Fibroblast of lung (primary cell): Measurements from ENCODE around the gene RASEF. TPM values are rescaled to one million over a fixed set of nuclear protein-coding genes. Genes with fewer than 3 reads are reported as not detected.
A peak's percentile ranks its signal among the peaks of the same experiment; 100 is the strongest.

Source experiments
- DNase-seq, 2 donors: peaks; one replicate each; pipeline versions ENCODE4 v3.0.0 to v3.0.0-alpha.2; 2010; ENCODE audit warnings: low read depth in 2 of 2
- H2AFZ ChIP-seq: 2 replicates; pipeline ENCODE4 v1.5.1; 2012; ENCODE audit warnings: low read length, control low read depth, inconsistent platforms
- H3K27ac ChIP-seq: 2 replicates; pipeline ENCODE4 v1.5.1; 2011; ENCODE audit warnings: low read length, control low read depth; ENCODE audit not compliant: insufficient read depth
- H3K27me3 ChIP-seq: 2 replicates; pipeline ENCODE4 v1.5.1; 2011; ENCODE audit warnings: mild to moderate bottlenecking, low read length; ENCODE audit not compliant: control insufficient read depth, insufficient read depth
- H3K36me3 ChIP-seq: 2 replicates; pipeline ENCODE4 v1.5.1; 2011; ENCODE audit warnings: low read length; ENCODE audit not compliant: control insufficient read depth, insufficient read depth
- H3K4me1 ChIP-seq: 2 replicates; pipeline ENCODE4 v1.5.1; 2011; ENCODE audit warnings: low read length; ENCODE audit not compliant: control insufficient read depth, insufficient read depth; ENCODE audit errors: extremely low read depth
- H3K4me2 ChIP-seq: 2 replicates; pipeline ENCODE4 v1.5.1; 2011; ENCODE audit warnings: low read length, control low read depth; ENCODE audit not compliant: insufficient read depth; ENCODE audit errors: extremely low read depth
- H3K4me3 ChIP-seq, 4 experiments: fragments of 200-600 bp in 1 of 4; sonication (generic) in 1 of 4; replicated peaks in 1 of 4; 2 replicates each; pipeline ENCODE4 v1.5.1; 2011 to 2016; ENCODE audit warnings: low read length in 4 of 4, low read depth in 3 of 4, mild to moderate bottlenecking in 3 of 4, control low read depth in 2 of 4, inconsistent platforms in 1 of 4, mixed read lengths in 1 of 4; ENCODE audit not compliant: insufficient read depth in 1 of 4; ENCODE audit errors: control extremely low read depth in 1 of 4
- H3K79me2 ChIP-seq: 2 replicates; pipeline ENCODE4 v1.5.1; 2012; ENCODE audit warnings: mild to moderate bottlenecking, low read length, inconsistent platforms; ENCODE audit not compliant: control insufficient read depth, insufficient read depth
- H3K9ac ChIP-seq: 2 replicates; pipeline ENCODE4 v1.5.1; 2011; ENCODE audit warnings: mild to moderate bottlenecking, low read length, control low read depth; ENCODE audit not compliant: insufficient read depth
- H3K9me3 ChIP-seq: 2 replicates; pipeline ENCODE4 v1.5.1; 2012; ENCODE audit warnings: low read depth, low read length; ENCODE audit not compliant: control insufficient read depth, insufficient read depth
- H4K20me1 ChIP-seq: 2 replicates; pipeline ENCODE4 v1.5.1; 2011; ENCODE audit warnings: low read length; ENCODE audit not compliant: control insufficient read depth, insufficient read depth; ENCODE audit errors: extremely low read depth
- CTCF ChIP-seq, 2 donors: IDR thresholded peaks in 1 of 2; conservative IDR thresholded peaks in 1 of 2; 1 replicate in 1 of 2; 2 replicates in 1 of 2; pipeline ENCODE4 v1.5.1; 2011 to 2012; ENCODE audit warnings: low read length in 2 of 2, control low read depth in 1 of 2, inconsistent platforms in 1 of 2, low read depth in 1 of 2, mild to moderate bottlenecking in 1 of 2
- EZH2 ChIP-seq: IDR thresholded peaks from 2 replicates; pipeline ENCODE4 v1.5.1; 2012; ENCODE audit warnings: low read length, control low read depth, mild to moderate bottlenecking; ENCODE audit errors: missing control alignments
- polyA plus RNA-seq, 2 donors: library from polyadenylated mRNA; depleted of rRNA in 1 of 2; stranded (reverse) in 1 of 2; unstranded in 1 of 2; fragments of >200 nt; gene quantifications; 2 replicates each; pipeline ENCODE4 v1.2.1, GENCODE V29; 2011 to 2012; ENCODE audit warnings: missing spikeins in 1 of 2
- total RNA-seq: library from RNA; depleted of rRNA; stranded (reverse); fragments of >200 nt; gene quantifications from 2 replicates; pipeline ENCODE4 v1.2.1, GENCODE V29; 2014

Gene RASEF
- total and polyA plus RNA-seq, 2 donors (not counting 1 experiment from before 2014, with no cell fraction given): 0.28 to 1.2 TPM

DNA sequence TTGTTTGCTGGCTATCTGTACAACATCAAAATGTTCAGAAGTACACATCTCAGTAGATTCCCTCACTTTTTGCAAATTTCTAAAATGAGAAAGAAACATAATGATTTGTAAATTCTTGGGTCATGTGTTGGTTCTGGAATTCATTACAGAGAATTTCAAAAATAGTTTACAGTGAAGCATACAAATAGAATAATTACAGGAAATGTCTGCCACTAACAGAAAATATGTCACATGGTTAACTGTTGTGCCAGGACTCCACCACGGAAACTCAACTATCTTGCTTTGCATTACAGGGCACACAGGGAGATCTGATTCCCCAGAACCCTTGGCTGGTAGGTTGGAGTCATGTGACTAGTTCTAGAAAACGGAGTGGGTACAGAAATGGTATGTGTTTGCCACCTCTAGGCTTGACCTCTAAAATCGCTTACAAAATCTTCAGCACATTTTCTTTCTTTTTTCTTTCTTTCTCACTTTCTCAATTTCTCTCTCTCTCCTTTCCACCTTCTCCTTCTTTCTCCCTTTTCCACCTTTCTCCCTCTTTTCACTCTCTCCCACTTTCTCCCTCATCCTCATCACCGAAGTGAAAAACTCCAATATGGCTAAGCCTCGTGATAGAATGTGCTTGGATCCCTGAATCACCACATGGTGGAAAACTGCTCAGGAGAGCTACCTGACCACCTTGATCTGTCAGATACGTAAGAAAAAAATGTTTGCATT lies 32.4 kb downstream of the RASEF start:
- no peak overlapping the region for H3K4me3 ChIP-seq
- no peak overlapping the region for H3K9ac ChIP-seq
- H3K4me1 ChIP-seq: peaks cover 7% of the 10 kb centered on the region
- no peak overlapping the region for H2AFZ ChIP-seq
- H3K79me2 ChIP-seq: no peaks in the 10 kb centered on the region
- no peaks in the 10 kb centered on the region for H4K20me1 ChIP-seq
- no peaks in the 10 kb centered on the region for H3K36me3 ChIP-seq
- no peaks in the 10 kb centered on the region for H3K9me3 ChIP-seq
- H3K27ac ChIP-seq: no peak overlapping the region
- no peak overlapping the region for H3K4me2 ChIP-seq
- no peaks in the 10 kb centered on the region for H3K27me3 ChIP-seq
- TF ChIP-seq CTCF (conservative IDR thresholded peaks at IDR 0.05 in 1 of 2, IDR thresholded peaks at IDR 0.05 in 1 of 2; ENCODE audit: low read depth in 1 of 2, low read length in 2 of 2) (no peak), EZH2 (no peak)
- DNase-seq: peak in 1 of 2 donors; percentile 28

DNA sequence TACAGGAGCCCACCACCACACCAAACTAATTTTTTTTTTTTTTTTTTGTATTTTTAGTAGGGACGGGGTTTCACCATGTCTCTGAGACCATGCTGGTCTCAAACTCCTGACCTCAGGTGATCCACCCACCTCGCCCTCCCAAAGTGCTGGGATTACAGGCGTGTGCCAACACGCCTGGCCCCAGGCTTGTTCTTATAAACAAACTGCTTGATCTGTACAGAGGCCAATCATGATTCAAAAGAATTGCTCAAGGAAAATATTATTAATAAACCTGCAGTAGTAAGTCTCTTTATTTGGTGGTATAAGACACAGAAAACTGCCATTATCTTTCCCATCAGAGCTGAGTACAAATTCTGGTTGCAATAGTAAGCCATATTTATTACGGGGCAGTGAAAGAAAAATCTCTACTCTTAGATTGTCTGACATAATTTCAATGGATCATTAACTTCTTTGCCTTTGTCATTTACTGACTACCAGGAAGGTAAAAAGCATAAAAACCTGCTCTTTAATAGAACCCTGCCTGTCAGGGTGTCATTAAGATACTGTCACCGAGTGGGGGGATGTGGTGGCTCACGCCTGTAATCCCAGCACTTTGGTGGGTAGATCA lies 33.3 kb downstream of the RASEF start:
- Histone ChIP-seq H3K79me2 (no peaks in the 10 kb centered on the region), H3K4me3 (no peak overlapping the region), H2AFZ (no peak overlapping the region), H4K20me1 (no peaks in the 10 kb centered on the region), H3K4me2 (no peak overlapping the region), H3K9ac (no peak overlapping the region), H3K36me3 (no peaks in the 10 kb centered on the region), H3K4me1 (peaks cover 7% of the 10 kb centered on the region), H3K27ac (no peak overlapping the region), H3K27me3 (no peaks in the 10 kb centered on the region), H3K9me3 (no peaks in the 10 kb centered on the region)
- no peak for TF ChIP-seq CTCF (conservative IDR thresholded peaks at IDR 0.05 in 1 of 2, IDR thresholded peaks at IDR 0.05 in 1 of 2; ENCODE audit: low read depth in 1 of 2, low read length in 2 of 2)
- TF ChIP-seq EZH2: no peak
- no peak for DNase-seq

DNA sequence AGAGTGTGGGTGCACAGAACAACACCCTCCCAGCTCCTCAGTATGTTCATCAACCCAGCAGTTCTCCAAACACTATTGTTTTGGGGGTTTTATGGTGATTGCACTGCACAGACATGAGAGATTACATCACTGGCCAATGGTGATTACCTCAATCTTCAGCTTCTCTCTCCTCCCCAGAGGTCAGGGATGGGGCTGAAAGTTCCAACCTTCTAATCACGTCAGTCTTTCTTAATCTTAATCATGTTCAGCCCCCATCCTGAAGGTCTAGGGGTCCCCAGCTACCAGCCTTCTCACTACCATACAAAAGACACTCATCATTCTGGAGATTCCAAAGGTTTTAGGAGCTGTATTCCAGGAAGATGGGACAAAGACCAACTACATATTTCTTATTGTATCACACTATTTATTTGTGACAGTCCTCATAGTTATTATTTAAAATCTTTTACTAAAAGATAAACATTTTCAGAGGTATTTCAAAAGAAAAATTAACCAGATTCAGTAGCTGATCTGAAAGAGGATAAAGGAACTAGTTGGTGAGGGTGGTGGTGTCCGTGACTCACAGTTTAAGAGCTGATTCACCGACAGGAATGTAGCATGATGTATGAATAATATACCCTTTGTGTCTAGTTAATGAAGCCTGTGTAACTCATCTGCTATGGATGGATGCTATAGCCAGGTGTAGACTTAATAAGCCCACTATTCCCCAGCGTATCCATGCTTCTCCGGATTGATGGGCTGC lies 35.6 kb downstream of the RASEF start:
- Histone ChIP-seq H3K27me3 (no peaks in the 10 kb centered on the region), H3K9ac (no peak overlapping the region), H3K4me3 (no peak overlapping the region), H2AFZ (no peak overlapping the region), H3K4me1 (peaks cover 7% of the 10 kb centered on the region), H3K4me2 (peak overlapping the region; percentile 49), H3K36me3 (no peaks in the 10 kb centered on the region), H4K20me1 (no peaks in the 10 kb centered on the region), H3K79me2 (no peaks in the 10 kb centered on the region), H3K9me3 (no peaks in the 10 kb centered on the region), H3K27ac (peak overlapping the region; percentile 62)
- DNase-seq: peak; percentile 54 to 97
- TF ChIP-seq CTCF (conservative IDR thresholded peaks at IDR 0.05 in 1 of 2, IDR thresholded peaks at IDR 0.05 in 1 of 2; ENCODE audit: low read depth in 1 of 2, low read length in 2 of 2): no peak
- TF ChIP-seq EZH2: no peak
